ENCODE measurements around the gene SRCAP.
A peak's percentile ranks its signal among the peaks of the same experiment; 100 is the strongest.

The SRCAP gene

GRCh38 chr16:30784215-30784614 is 85.2 kb downstream of the SRCAP start:
- H3K4me3 ChIP-seq (ENCODE audit: low read length), result no peak overlapping the region
- H3K27me3 ChIP-seq (ENCODE audit: control insufficient read depth, insufficient read depth, low read length), result no peaks in the 10 kb centered on the region
- no peaks in the 10 kb centered on the region; the same call in 1 of the 2 replicates for H3K4me1 ChIP-seq (ENCODE audit: control insufficient read depth, insufficient read depth, low read length)
- DNase-seq (ENCODE audit: low read depth, low spot score), result no peak
- H3K27ac ChIP-seq (ENCODE audit: low read length), result no peak overlapping the region
- no CpG with 5 or more reads among the region's 18 CpGs for WGBS (ENCODE audit: insufficient coverage, insufficient read length)
- H3K36me3 ChIP-seq (ENCODE audit: control insufficient read depth, insufficient read depth, low read length), result peaks cover 18% of the 10 kb centered on the region
- no peaks in the 10 kb centered on the region for H3K9me3 ChIP-seq (ENCODE audit: control insufficient read depth, insufficient read depth, low read length)

DNA sequence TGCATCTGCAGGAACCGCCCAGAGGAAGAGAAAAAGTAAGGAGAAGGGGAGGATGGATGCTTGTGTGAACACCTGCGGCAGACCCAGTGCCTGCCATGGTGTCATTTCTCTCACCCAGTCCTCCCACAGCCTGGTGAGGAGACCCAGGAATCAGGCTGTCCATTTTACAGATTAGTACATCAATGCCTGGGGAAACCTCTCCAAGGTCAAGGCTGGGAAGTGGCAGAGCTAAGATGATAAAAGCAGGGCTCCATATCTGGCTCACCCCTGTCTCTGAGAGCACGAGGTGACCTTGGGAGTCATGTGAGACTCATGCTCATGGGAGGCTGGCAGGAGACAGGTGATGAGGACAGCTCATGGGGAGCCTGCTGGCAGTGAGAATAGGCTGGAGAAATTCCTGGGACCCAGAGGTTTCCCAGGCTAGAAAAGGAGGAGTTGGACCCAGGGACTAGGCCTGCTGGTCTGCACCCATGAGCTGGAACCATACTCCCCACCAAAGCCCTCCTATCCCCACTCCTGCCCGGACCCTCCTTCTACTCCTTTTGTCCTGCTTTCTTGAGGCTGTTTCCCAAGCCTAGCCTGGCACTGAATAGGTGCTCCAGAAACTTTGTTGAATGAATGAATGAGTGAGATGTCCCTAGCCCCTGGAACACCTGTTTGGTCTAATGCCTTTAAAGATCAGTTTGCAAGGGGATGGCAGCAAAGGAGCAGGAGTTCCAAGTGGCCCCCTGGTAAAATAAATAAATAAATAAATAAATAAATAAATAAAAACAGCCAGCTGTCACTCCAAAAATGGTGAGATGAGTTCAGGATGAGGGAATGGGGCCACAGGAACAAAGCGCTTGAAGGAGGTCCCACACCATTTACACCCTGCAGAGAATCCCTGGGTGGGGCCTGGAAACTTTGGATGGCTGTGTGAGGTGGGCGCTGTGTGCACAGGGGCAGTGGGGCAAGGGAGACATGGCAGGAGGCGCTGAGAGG is 86.4 kb downstream of the SRCAP start:
- no peaks in the 10 kb centered on the region; the same call in 1 of the 2 replicates for H3K4me1 ChIP-seq (ENCODE audit: control insufficient read depth, insufficient read depth, low read length)
- H3K4me3 ChIP-seq (ENCODE audit: low read length), result no peak overlapping the region; the same call in 1 of the 2 replicates
- H3K36me3 ChIP-seq (ENCODE audit: control insufficient read depth, insufficient read depth, low read length), result peaks cover 18% of the 10 kb centered on the region
- H3K27me3 ChIP-seq (ENCODE audit: control insufficient read depth, insufficient read depth, low read length), result no peaks in the 10 kb centered on the region
- no CpG with 5 or more reads among the region's 7 CpGs for WGBS (ENCODE audit: insufficient coverage, insufficient read length)
- no peak overlapping the region for H3K27ac ChIP-seq (ENCODE audit: low read length)
- no peaks in the 10 kb centered on the region for H3K9me3 ChIP-seq (ENCODE audit: control insufficient read depth, insufficient read depth, low read length)
- no peak for DNase-seq (ENCODE audit: low read depth, low spot score)

- WGBS (ENCODE audit: insufficient coverage, insufficient read length), result no CpG with 5 or more reads among the region's 57 CpGs
- H3K36me3 ChIP-seq (ENCODE audit: control insufficient read depth, insufficient read depth, low read length), result peaks cover 18% of the 10 kb centered on the region
- no peak for DNase-seq (ENCODE audit: low read depth, low spot score)
- H3K9me3 ChIP-seq (ENCODE audit: control insufficient read depth, insufficient read depth, low read length), result no peaks in the 10 kb centered on the region
- no peaks in the 10 kb centered on the region for H3K27me3 ChIP-seq (ENCODE audit: control insufficient read depth, insufficient read depth, low read length)
- peak overlapping the region; percentile 91 for H3K4me3 ChIP-seq (ENCODE audit: low read length)
- H3K27ac ChIP-seq (ENCODE audit: low read length), result no peak overlapping the region
- H3K4me1 ChIP-seq (ENCODE audit: control insufficient read depth, insufficient read depth, low read length), result no peaks in the 10 kb centered on the region; the same call in 1 of the 2 replicates
These were observed 87.4 kb downstream of the SRCAP start for GRCh38 chr16:30786115-30786935.

GRCh38 chr16:30786936-30787612 is 88.1 kb downstream of the SRCAP start, which contains the start of gene ZNF629:
Gene ZNF629, minus strand, starts transcription at chr16:30787205. Its CDS starts 2,723 bp downstream, at chr16:30784482.
- Histone ChIP-seq H3K9me3 (ENCODE audit: control insufficient read depth, insufficient read depth, low read length) (no peaks in the 10 kb centered on the region), H3K4me3 (ENCODE audit: low read length) (peak within 1 kb of the TSS; percentile 91), H3K4me1 (ENCODE audit: control insufficient read depth, insufficient read depth, low read length) (no peaks in the 10 kb centered on the region; the same call in 1 of the 2 replicates), H3K27ac (ENCODE audit: low read length) (no peak within 1 kb of the TSS), H3K36me3 (ENCODE audit: control insufficient read depth, insufficient read depth, low read length) (peaks cover 18% of the 10 kb centered on the region), H3K27me3 (ENCODE audit: control insufficient read depth, insufficient read depth, low read length) (no peaks in the 10 kb centered on the region)
- WGBS (ENCODE audit: insufficient coverage, insufficient read length), result no CpG with 5 or more reads among the region's 37 CpGs
- DNase-seq (ENCODE audit: low read depth, low spot score), result no peak

- Histone ChIP-seq H3K4me1 (ENCODE audit: control insufficient read depth, insufficient read depth, low read length) (no peaks in the 10 kb centered on the region; the same call in 1 of the 2 replicates), H3K9me3 (ENCODE audit: control insufficient read depth, insufficient read depth, low read length) (no peaks in the 10 kb centered on the region), H3K27ac (ENCODE audit: low read length) (no peak overlapping the region), H3K4me3 (ENCODE audit: low read length) (peak overlapping the region; percentile 91; the same call in 1 of the 2 replicates), H3K27me3 (ENCODE audit: control insufficient read depth, insufficient read depth, low read length) (no peaks in the 10 kb centered on the region), H3K36me3 (ENCODE audit: control insufficient read depth, insufficient read depth, low read length) (peaks cover 13% of the 10 kb centered on the region)
- no CpG with 5 or more reads among the region's 11 CpGs for WGBS (ENCODE audit: insufficient coverage, insufficient read length)
- DNase-seq (ENCODE audit: low read depth, low spot score), result no peak
These were observed 88.8 kb downstream of the SRCAP start for GRCh38 chr16:30787613-30788378.
